Osteocyte (in vitro differentiated cells): Measurements from ENCODE around the gene ZNF423. TPM values are rescaled to one million over a fixed set of nuclear protein-coding genes. Genes with fewer than 3 reads are reported as not detected.

Experiments used
- DNase-seq: peaks from one replicate; pipeline ENCODE4 v3.0.0; 2021; ENCODE audit warnings: mixed read lengths; ENCODE audit not compliant: unreplicated experiment; ENCODE audit errors: extremely low spot score
- H3K27ac Mint-ChIP-seq: one replicate; pipeline ENCODE4 v1.8.0; 2021; ENCODE audit warnings: mild to moderate bottlenecking, mixed read lengths; ENCODE audit not compliant: unreplicated experiment
- H3K27me3 Mint-ChIP-seq: one replicate; pipeline ENCODE4 v1.8.0; 2021; ENCODE audit warnings: mixed read lengths; ENCODE audit not compliant: unreplicated experiment
- H3K36me3 Mint-ChIP-seq: one replicate; pipeline ENCODE4 v1.8.0; 2021; ENCODE audit warnings: mixed read lengths; ENCODE audit not compliant: unreplicated experiment
- H3K4me1 Mint-ChIP-seq: one replicate; pipeline ENCODE4 v1.8.0; 2021; ENCODE audit warnings: mixed read lengths; ENCODE audit not compliant: unreplicated experiment
- H3K4me3 Mint-ChIP-seq: one replicate; pipeline ENCODE4 v1.8.0; 2021; ENCODE audit warnings: mild to moderate bottlenecking, moderate library complexity, mixed read lengths; ENCODE audit not compliant: unreplicated experiment
- H3K9me3 Mint-ChIP-seq: one replicate; pipeline ENCODE4 v1.8.0; 2021; ENCODE audit warnings: mixed read lengths; ENCODE audit not compliant: unreplicated experiment
- CTCF ChIP-seq: fragments of 200-600 bp; sonication (generic); IDR thresholded peaks from 2 replicates; pipeline ENCODE4 v1.5.0; 2021; ENCODE audit warnings: antibody characterized with exemption, mild to moderate bottlenecking, moderate library complexity
- total RNA-seq: library from RNA; stranded (reverse); gene quantifications from 2 replicates; pipeline ENCODE4 v1.2.1, GENCODE V29; 2021

ZNF423 gene
- total RNA-seq, 1 donor from 2014 or later: 25.1 TPM

- TF ChIP-seq CTCF: no peak
- no peak for DNase-seq
- Mint-ChIP-seq H3K4me3 (no peak overlapping the region), H3K27me3 (peaks cover 20% of the 10 kb centered on the region), H3K9me3 (no peaks in the 10 kb centered on the region), H3K4me1 (peaks cover 16% of the 10 kb centered on the region), H3K27ac (no peak overlapping the region), H3K36me3 (peaks cover 2% of the 10 kb centered on the region)
Observed at GRCh38 chr16:49746545-49746944, 109.4 kb downstream of the ZNF423 start.

- H3K27ac Mint-ChIP-seq: no peak overlapping the region
- H3K4me1 Mint-ChIP-seq: peaks cover 12% of the 10 kb centered on the region
- no peaks in the 10 kb centered on the region for H3K9me3 Mint-ChIP-seq
- no peak for DNase-seq
- no peak for TF ChIP-seq CTCF
- no peak overlapping the region for H3K4me3 Mint-ChIP-seq
- peaks cover 15% of the 10 kb centered on the region for H3K27me3 Mint-ChIP-seq
- no peaks in the 10 kb centered on the region for H3K36me3 Mint-ChIP-seq
Observed at GRCh38 chr16:49745311-49745747, 110.6 kb downstream of the ZNF423 start.

GRCh38 chr16:49744244-49745220, 111.4 kb downstream of the ZNF423 start:
- Mint-ChIP-seq H3K4me1 (peaks cover 9% of the 10 kb centered on the region), H3K9me3 (no peaks in the 10 kb centered on the region), H3K4me3 (no peak overlapping the region), H3K27me3 (peaks cover 14% of the 10 kb centered on the region), H3K36me3 (no peaks in the 10 kb centered on the region), H3K27ac (no peak overlapping the region)
- TF ChIP-seq CTCF: no peak
- no peak for DNase-seq

- H3K27ac Mint-ChIP-seq: no peak overlapping the region
- no peak for TF ChIP-seq CTCF
- H3K27me3 Mint-ChIP-seq: peaks cover 13% of the 10 kb centered on the region
- no peaks in the 10 kb centered on the region for H3K36me3 Mint-ChIP-seq
- H3K9me3 Mint-ChIP-seq: no peaks in the 10 kb centered on the region
- H3K4me3 Mint-ChIP-seq: no peak overlapping the region
- peaks cover 7% of the 10 kb centered on the region for H3K4me1 Mint-ChIP-seq
- no peak for DNase-seq
Observed at GRCh38 chr16:49743658-49744057, 112.3 kb downstream of the ZNF423 start.

- Mint-ChIP-seq H3K9me3 (no peaks in the 10 kb centered on the region), H3K36me3 (no peaks in the 10 kb centered on the region), H3K4me3 (no peak overlapping the region), H3K4me1 (peaks cover 1% of the 10 kb centered on the region), H3K27ac (no peak overlapping the region), H3K27me3 (peaks cover 13% of the 10 kb centered on the region)
- DNase-seq: no peak
- no peak for TF ChIP-seq CTCF
Observed at GRCh38 chr16:49743203-49743464, 112.8 kb downstream of the ZNF423 start.
